Heart right ventricle (tissue), 16 donors: Measurements from ENCODE around the gene KCNMB2. TPM values are rescaled to one million over a fixed set of nuclear protein-coding genes. Genes with fewer than 3 reads are reported as not detected.

Source experiments
- ATAC-seq, 8 donors: fragments of 200-7000 bp; cut with Tn5 transposase; one replicate each; pipeline ENCODE4 v1.9.1; 2020; ENCODE audit warnings: mild to moderate bottlenecking in 8 of 8, moderate library complexity in 8 of 8, moderate number of reproducible peaks in 1 of 8
- DNase-seq, 2 donors: peaks; one replicate each; pipeline ENCODE4 v3.0.0-alpha.2; 2020
- H3K27ac ChIP-seq, 10 donors: fragments of 200-600 bp; sonication (generic) in 2 of 10; one replicate each; pipeline versions ENCODE4 v1.5.0 to v1.8.0; 2020 to 2022; ENCODE audit warnings: mild to moderate bottlenecking in 3 of 10
- H3K27me3 ChIP-seq, 7 donors: fragments of 200-600 bp; one replicate each; pipeline ENCODE4 v1.8.0; 2021 to 2022; ENCODE audit warnings: mild to moderate bottlenecking in 2 of 7
- H3K36me3 ChIP-seq, 9 donors: fragments of 200-600 bp; sonication (generic) in 1 of 9; one replicate each; pipeline versions ENCODE4 v1.5.0 to v1.8.0; 2020 to 2022; ENCODE audit warnings: mild to moderate bottlenecking in 2 of 9
- H3K4me1 ChIP-seq, 9 donors: fragments of 200-600 bp; sonication (generic) in 1 of 9; one replicate each; pipeline versions ENCODE4 v1.5.0 to v1.8.0; 2020 to 2022; ENCODE audit warnings: mild to moderate bottlenecking in 4 of 9
- H3K4me3 ChIP-seq, 10 donors: fragments of 200-600 bp; sonication (generic) in 2 of 10; one replicate each; pipeline versions ENCODE4 v1.5.0 to v1.8.0; 2020 to 2022; ENCODE audit warnings: mild to moderate bottlenecking in 7 of 10, moderate library complexity in 2 of 10
- H3K9me3 ChIP-seq, 11 donors: fragments of 200-600 bp in 10 of 11; sonication (generic) in 2 of 11; one replicate each; pipeline versions ENCODE4 v1.5.0 to v1.8.0; 2013 to 2022; ENCODE audit warnings: mild to moderate bottlenecking in 2 of 11, control low read depth in 1 of 11, moderate library complexity in 1 of 11
- WGBS, 2 donors: extraction: QIAGEN DNeasy Blood & Tissue Kit; methylation state at CpG; one replicate each; pipeline ENCODE4 v1.1.7; 2013; ENCODE audit warnings: inconsistent platforms in 1 of 2; 5-methylcytosine and 5-hydroxymethylcytosine counted together
- intact Hi-C, 10 donors: fragments of 100-400 bp; cut with DNase I; formaldehyde crosslinking; loops; one replicate each; pipeline versions ENCODE4 v1.11.1 to v1.14.2; 2022
- polyA plus RNA-seq, 2 donors: library from polyadenylated mRNA; stranded (reverse); fragments of 200-250 nt; gene quantifications; one replicate each; pipeline ENCODE4 v1.2.3, GENCODE V29; 2013
- total RNA-seq, 10 donors: library from RNA; stranded (reverse); fragmentation: NEBNext Ultra II Directional in 3 of 10; extraction: Animal tissue kit (Norgen Biotek cat#: 25700) in 3 of 10; gene quantifications; one replicate each; pipeline versions ENCODE4 v1.2.1 to v1.2.4, GENCODE V29; 2021 to 2023
- TF ChIP-seq, protein P1 (sequence below), 9 donors: fragments of 200-600 bp; sonication (generic) in 2 of 9; IDR thresholded peaks; one replicate each; pipeline versions ENCODE4 v1.5.0 to v1.8.0; 2021 to 2022; ENCODE audit warnings: antibody characterized with exemption in 9 of 9, mild to moderate bottlenecking in 5 of 9, moderate library complexity in 1 of 9
- donor health status: Arrhythmogenic right ventricular cardiomyopathy.
- donor health status: ischemic (EF 13 %, LVEDD 7.1; RV severe dilation, severe dysfunction).
- donor health status: healthy with polysubstance abuse.
- donor health status: DM: no; HTN: yes; CAD: no.
- donor health status: DM: no; HTN: no; CAD: no.
- donor health status: ischemic (EF 25% LVEDD 6.9; RV normal size, moderate dysfunction).
- donor health status: ischemic (EF 25% LVEDD 5.7; RV mildly dilated, moderate dysfunction).
- donor health status: healthy.
- donor health status: DM: yes; HTN: yes; CAD: no.
- donor health status: Ischemic cardiomyopathy.
- donor health status: ischemic (EF 35%, LVEDD 5.7; RV mildly dilated, moderate dysfunction).
- donor health status: nonischemic (EF 11% LVEDD 7.7; RV severe dilation, severe dysfunction).
- donor health status: DM: yes; HTN: yes; CAD: no.
- donor health status: PGD.
- donor health status: ischemic (EF 29% LVEDD 5.4; RV normal size, mild dysfunction).
- donor health status: nonischemic (EF 23%, LVEDD 6.1; RV moderate dilation, normal function).

KCNMB2 gene
- total and polyA plus RNA-seq, 12 donors: 0.55 to 9.2 (median 3.6) TPM

DNA sequence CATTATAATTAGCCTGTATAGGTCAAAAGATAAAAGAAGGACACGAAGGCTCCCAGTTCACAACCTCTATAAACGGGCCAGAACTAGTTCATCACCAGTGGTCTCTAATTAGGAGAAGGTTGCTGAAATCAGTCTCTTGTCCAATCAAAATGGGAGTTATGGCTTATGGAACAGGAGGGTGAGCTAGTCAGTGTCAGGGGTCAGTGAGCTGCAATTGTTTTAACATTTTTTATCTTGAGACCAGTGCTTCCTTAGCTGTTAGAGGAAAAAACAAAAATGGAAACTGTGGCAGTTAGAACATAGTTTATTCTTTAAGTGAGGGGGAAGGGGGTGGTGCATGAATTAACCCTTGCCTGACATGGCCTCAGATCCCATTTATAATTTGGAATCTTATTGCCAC, 141.7 kb downstream of the KCNMB2 start:
- Histone ChIP-seq H3K27me3 (no peaks in the 10 kb centered on the region), H3K27ac (no peak overlapping the region), H3K4me3 (no peak overlapping the region), H3K36me3 (no peaks in the 10 kb centered on the region), H3K4me1 (peaks cover 0 to 28% (median 6%) of the 10 kb centered on the region in 9 donors), H3K9me3 (peaks cover 0 to 6% (median 0%) of the 10 kb centered on the region in 11 donors)
- intact Hi-C loops: loop anchor here in 2 of 10 donors (10.0 kb wide), 2 partner anchors 163 to 223 kb away; no protein-coding TSS in a partner anchor
- ATAC-seq (no peak), DNase-seq (no peak)
- WGBS, 2 donors: 53 to 60% methylated on average over 2 of the region's 2 CpGs
- TF ChIP-seq, protein P1, sequence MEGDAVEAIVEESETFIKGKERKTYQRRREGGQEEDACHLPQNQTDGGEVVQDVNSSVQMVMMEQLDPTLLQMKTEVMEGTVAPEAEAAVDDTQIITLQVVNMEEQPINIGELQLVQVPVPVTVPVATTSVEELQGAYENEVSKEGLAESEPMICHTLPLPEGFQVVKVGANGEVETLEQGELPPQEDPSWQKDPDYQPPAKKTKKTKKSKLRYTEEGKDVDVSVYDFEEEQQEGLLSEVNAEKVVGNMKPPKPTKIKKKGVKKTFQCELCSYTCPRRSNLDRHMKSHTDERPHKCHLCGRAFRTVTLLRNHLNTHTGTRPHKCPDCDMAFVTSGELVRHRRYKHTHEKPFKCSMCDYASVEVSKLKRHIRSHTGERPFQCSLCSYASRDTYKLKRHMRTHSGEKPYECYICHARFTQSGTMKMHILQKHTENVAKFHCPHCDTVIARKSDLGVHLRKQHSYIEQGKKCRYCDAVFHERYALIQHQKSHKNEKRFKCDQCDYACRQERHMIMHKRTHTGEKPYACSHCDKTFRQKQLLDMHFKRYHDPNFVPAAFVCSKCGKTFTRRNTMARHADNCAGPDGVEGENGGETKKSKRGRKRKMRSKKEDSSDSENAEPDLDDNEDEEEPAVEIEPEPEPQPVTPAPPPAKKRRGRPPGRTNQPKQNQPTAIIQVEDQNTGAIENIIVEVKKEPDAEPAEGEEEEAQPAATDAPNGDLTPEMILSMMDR (IDR thresholded peaks at IDR 0.05): no peak

DNA sequence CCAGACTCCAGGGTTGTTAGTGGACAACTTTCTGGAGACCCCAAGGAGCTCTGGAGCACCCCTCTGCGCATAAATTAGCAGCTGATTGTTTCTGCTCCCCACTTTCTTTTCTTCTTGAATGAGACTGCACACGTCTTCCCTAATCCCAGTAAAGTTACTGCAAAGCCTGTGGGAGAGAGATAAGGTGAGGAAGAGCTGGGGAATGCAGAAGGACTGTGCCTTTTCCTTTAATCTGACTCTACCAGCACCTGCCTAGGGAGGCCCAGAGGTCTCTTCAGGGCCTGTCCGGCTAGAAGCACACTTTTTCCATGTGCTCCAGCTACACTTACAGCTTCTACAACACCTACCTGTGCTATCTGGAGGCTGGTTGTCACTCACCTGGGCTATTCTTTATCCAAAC, 143.8 kb downstream of the KCNMB2 start:
- Histone ChIP-seq H3K4me1 (peaks cover 0 to 28% (median 6%) of the 10 kb centered on the region in 9 donors), H3K27me3 (no peaks in the 10 kb centered on the region), H3K4me3 (no peak overlapping the region), H3K9me3 (peaks cover 0 to 10% (median 0%) of the 10 kb centered on the region in 11 donors), H3K27ac (no peak overlapping the region), H3K36me3 (no peaks in the 10 kb centered on the region)
- 42 to 59% methylated on average over 3 of the region's 3 CpGs for WGBS, 2 donors
- DNase-seq (no peak), ATAC-seq (no peak)
- intact Hi-C loops: no loop called here
- TF ChIP-seq, protein P1 (IDR thresholded peaks at IDR 0.05): no peak

DNA sequence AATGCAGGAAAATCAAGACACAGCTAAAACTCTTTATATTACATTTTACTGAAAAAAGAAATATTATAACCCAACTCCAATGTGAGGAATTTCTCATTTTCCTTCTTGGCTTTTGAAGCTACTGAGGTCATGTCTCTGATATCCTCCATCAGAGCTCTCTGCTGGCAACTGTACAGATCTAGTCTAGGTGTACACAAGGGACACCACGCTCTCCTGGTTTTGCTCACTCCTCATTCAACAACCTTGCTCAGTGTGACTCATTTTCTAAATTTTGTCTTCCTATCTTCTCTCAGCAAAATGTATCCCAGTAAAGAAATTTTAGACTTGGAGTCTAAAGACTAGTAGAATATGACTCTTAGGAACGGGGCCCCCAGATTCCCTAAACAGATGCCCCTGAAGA, 144.3 kb downstream of the KCNMB2 start:
- Histone ChIP-seq H3K9me3 (peaks cover 0 to 10% (median 0%) of the 10 kb centered on the region in 11 donors), H3K4me3 (no peak overlapping the region), H3K27ac (peak overlapping the region in 1 of 10 donors; percentile 10), H3K36me3 (no peaks in the 10 kb centered on the region), H3K4me1 (peaks cover 0 to 26% (median 6%) of the 10 kb centered on the region in 9 donors), H3K27me3 (no peaks in the 10 kb centered on the region)
- ATAC-seq: peak in 6 of 8 donors; percentile 36 to 77 (median 66)
- no peak for DNase-seq
- WGBS, 2 donors: 38 to 59% methylated on average over 2 of the region's 2 CpGs
- TF ChIP-seq, protein P1 (IDR thresholded peaks at IDR 0.05): no peak
- intact Hi-C loops: no loop called here

DNA sequence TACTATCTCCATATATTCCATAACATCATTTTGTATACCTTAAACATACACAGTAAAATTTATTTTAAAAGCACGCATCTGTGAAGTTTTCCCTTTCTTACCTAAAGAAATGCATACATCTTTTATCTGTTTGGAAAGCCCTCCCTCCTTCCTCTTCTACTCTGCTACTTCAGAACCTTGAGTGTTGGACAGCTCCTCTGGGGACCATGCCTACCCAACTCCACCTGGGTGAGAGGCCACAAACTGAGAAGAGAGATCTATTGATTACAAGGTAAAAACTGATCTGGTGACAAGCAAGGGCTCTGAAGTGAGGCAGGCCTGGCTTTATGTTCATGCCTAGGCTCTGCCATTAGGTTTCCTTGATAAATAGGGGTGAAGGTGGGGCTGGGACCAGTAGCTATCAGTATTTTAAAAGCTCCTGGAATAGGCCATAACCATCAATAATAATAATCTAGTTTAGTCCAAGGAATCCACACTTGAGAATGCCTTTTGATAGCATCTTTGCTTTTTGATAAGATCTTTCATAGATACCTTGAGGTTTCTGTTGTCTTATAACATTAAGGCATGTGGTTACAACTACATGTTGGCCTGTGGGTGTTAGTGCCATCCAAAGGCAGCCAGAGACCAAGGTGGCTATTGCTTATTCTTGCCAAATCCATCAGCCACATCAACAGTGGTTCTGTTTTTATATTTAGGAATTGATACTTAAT, 148.8 kb downstream of the KCNMB2 start:
- no peak overlapping the region for H3K27ac ChIP-seq
- no peak overlapping the region for H3K4me3 ChIP-seq
- 75 to 86% methylated on average over 1 of the region's 1 CpG for WGBS, 2 donors
- H3K36me3 ChIP-seq: no peaks in the 10 kb centered on the region
- H3K27me3 ChIP-seq: no peaks in the 10 kb centered on the region
- H3K4me1 ChIP-seq: peaks cover 0 to 12% (median 2%) of the 10 kb centered on the region in 9 donors
- ATAC-seq (no peak), DNase-seq (no peak)
- H3K9me3 ChIP-seq: peaks cover 0 to 10% (median 0%) of the 10 kb centered on the region in 11 donors
- TF ChIP-seq, protein P1 (IDR thresholded peaks at IDR 0.05): no peak
- intact Hi-C loops: no loop called here
